Measurements from ENCODE around the gene SIPA1. TPM values are rescaled to one million over a fixed set of nuclear protein-coding genes. Genes with fewer than 3 reads are reported as not detected.

The SIPA1 gene
- total and polyA plus RNA-seq, 2 of the 8 experiments (the other 6 are each of a cell fraction or from before 2014, with no cell fraction given), result 35.3 to 72.2 TPM

DNA sequence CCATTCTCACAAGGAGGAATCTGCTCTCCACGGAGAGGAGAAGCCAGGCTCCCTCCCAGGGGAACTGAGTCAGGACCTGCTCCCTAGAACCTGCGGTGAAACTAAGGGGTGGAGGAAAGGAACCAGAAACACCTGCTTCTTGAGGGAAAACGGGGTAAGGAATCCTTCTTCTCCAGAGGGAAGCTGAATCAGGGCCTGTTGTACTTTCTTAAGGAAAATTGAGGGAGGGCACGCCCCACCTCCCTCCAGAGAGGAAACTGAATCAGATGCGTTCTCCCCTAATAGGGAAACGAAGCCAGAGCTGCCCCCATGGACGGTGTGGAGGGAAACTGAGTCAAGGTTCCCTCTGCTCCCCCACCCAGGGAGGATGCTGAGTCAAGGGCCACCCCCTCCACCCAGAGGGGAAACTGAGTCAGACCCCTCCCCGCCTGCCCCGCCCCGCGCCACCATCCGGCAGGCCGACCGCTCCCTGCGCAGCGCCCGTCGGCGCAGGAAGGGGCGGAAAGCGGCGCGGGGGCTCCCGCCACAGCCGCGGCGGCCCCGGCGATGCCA lies 24.4 kb downstream of the SIPA1 start:
- Histone ChIP-seq H4K5ac (ENCODE audit: insufficient read length, low read depth, low read length) (no peak overlapping the region), H3K79me2 (ENCODE audit: control insufficient read depth in 1 of 2, insufficient read depth in 2 of 2, low read length in 2 of 2) (peaks cover 0 to 15% of the 10 kb centered on the region in 2 experiments; a peak in 1 of 4 replicates), H2BK12ac (ENCODE audit: low read depth, low read length) (no peak overlapping the region), H3K14ac (ENCODE audit: insufficient read length) (no peak overlapping the region), H3K4me2 (ENCODE audit: insufficient read depth in 1 of 2, low read depth in 2 of 2, low read length in 2 of 2) (peak overlapping the region; percentile 68 to 88), H3K79me1 (ENCODE audit: low read depth, low read length) (peaks cover 3% of the 10 kb centered on the region; the same call in 1 of the 2 replicates), H2AFZ (ENCODE audit: low read length) (no peak overlapping the region), H3K4me1 (replicated peaks in 1 of 4; ENCODE audit: control insufficient read depth in 3 of 4, insufficient read depth in 4 of 4, low read length in 3 of 4) (peaks cover 0 to 5% (median 2%) of the 10 kb centered on the region in 4 experiments; a peak in 4 of 7 replicates), H3K27me3 (replicated peaks in 1 of 4; ENCODE audit: control insufficient read depth in 3 of 4, extremely low read depth in 1 of 4, insufficient read depth in 3 of 4, low read length in 3 of 4) (no peaks in the 10 kb centered on the region), H3K9ac (replicated peaks in 1 of 4; ENCODE audit: extremely low read depth in 1 of 4, low read depth in 3 of 4, low read length in 3 of 4) (peak overlapping the region; percentile 58 to 81 (median 66); a peak in 6 of 7 replicates), H2BK20ac (ENCODE audit: low read length) (no peak overlapping the region), H2BK120ac (replicated peaks; ENCODE audit: low read depth, low read length) (no peak overlapping the region), H4K20me1 (replicated peaks in 1 of 2; ENCODE audit: control insufficient read depth in 1 of 2, insufficient read depth in 2 of 2, low read length in 2 of 2) (peaks cover 0 to 3% of the 10 kb centered on the region in 2 experiments), H2AK5ac (ENCODE audit: low read depth, low read length) (no peak overlapping the region), H4K91ac (replicated peaks; ENCODE audit: insufficient read length, low read length) (peak overlapping the region; percentile 4), H2BK5ac (ENCODE audit: low read depth, low read length) (no peak overlapping the region), H3K4ac (replicated peaks; ENCODE audit: insufficient read length, low read depth, low read length) (no peak overlapping the region), H3K23ac (ENCODE audit: insufficient read length) (no peak overlapping the region), H3K23me2 (ENCODE audit: low read depth, low read length) (peaks cover 11% of the 10 kb centered on the region; the same call in 1 of the 2 replicates), H3K18ac (ENCODE audit: extremely low read depth, low read length) (peak overlapping the region; percentile 2; the same call in 1 of the 2 replicates), H3K4me3 (ENCODE audit: extremely low read depth in 1 of 4, insufficient read depth in 2 of 4, low read depth in 3 of 4, low read length in 4 of 4) (peak overlapping the region; percentile 63 to 85 (median 81)), H4K8ac (ENCODE audit: extremely low read depth, insufficient read depth, low read length) (peak overlapping the region; percentile 36; the same call in 1 of the 2 replicates), H3K27ac (ENCODE audit: low read depth, low read length) (peak overlapping the region; percentile 68; the same call in 1 of the 2 replicates), H3K9me3 (ENCODE audit: insufficient read depth in 2 of 2, low read depth in 1 of 2, low read length in 1 of 2) (no peaks in the 10 kb centered on the region), H2BK15ac (ENCODE audit: low read length) (no peak overlapping the region), H3K36me3 (ENCODE audit: control insufficient read depth in 2 of 4, insufficient read depth in 4 of 4, low read length in 3 of 4) (peaks cover 20 to 32% (median 26%) of the 10 kb centered on the region in 4 experiments), H3K56ac (replicated peaks; ENCODE audit: insufficient read length, low read depth, low read length) (no peak overlapping the region)
- ChIA-PET POLR2A (ENCODE audit: partially characterized antibody) (interaction anchor here (0.6 to 8.9 kb wide), 13 partner anchors 9 to 387 kb away, joined by 3 to 58 read pairs (median 4); partner anchors contain the start of genes CFL1, GAL3ST3 and KAT5), CTCF (ENCODE audit: partially characterized antibody) (interaction anchor here (1.0 to 2.7 kb wide), 4 partner anchors 9 to 347 kb away, joined by 3 to 10 read pairs (median 6); partner anchors contain the start of gene SIPA1)
- TF ChIP-seq KDM5A (IDR thresholded peaks at IDR 0.05; ENCODE audit: low read length) (no peak), SAP30 (IDR thresholded peaks at IDR 0.05; ENCODE audit: insufficient read depth, insufficient replicate concordance, low read length) (peak; percentile 33), TBP (IDR thresholded peaks at IDR 0.05; ENCODE audit: low read depth, low read length) (no peak), CBX5 (IDR thresholded peaks at IDR 0.05; ENCODE audit: low read depth, low read length) (no peak)
- TF ChIP-seq, protein P1, sequence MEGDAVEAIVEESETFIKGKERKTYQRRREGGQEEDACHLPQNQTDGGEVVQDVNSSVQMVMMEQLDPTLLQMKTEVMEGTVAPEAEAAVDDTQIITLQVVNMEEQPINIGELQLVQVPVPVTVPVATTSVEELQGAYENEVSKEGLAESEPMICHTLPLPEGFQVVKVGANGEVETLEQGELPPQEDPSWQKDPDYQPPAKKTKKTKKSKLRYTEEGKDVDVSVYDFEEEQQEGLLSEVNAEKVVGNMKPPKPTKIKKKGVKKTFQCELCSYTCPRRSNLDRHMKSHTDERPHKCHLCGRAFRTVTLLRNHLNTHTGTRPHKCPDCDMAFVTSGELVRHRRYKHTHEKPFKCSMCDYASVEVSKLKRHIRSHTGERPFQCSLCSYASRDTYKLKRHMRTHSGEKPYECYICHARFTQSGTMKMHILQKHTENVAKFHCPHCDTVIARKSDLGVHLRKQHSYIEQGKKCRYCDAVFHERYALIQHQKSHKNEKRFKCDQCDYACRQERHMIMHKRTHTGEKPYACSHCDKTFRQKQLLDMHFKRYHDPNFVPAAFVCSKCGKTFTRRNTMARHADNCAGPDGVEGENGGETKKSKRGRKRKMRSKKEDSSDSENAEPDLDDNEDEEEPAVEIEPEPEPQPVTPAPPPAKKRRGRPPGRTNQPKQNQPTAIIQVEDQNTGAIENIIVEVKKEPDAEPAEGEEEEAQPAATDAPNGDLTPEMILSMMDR (IDR thresholded peaks at IDR 0.05; ENCODE audit: control extremely low read depth in 1 of 3, insufficient read depth in 1 of 3, low read depth in 1 of 3, low read length in 3 of 3), result no peak
- no peak for FAIRE-seq
- WGBS, 2 experiments (ENCODE audit: extremely low coverage in 1 of 2, insufficient coverage in 1 of 2, insufficient read length in 1 of 2, insufficient replicate concordance in 2 of 2, low coverage in 1 of 2, low lambda C conversion rate in 2 of 2, missing lambda C conversion rate in 1 of 2), result 3% methylated on average over 27 of the region's 29 CpGs; no CpG with 5 or more reads in 1 of the 2 experiments
- no peak for DNase-seq (ENCODE audit: low read depth in 1 of 2, low spot score in 2 of 2)

Measured in H1 (cell line).